Right atrium auricular region (tissue), 2 donors: ENCODE data around the gene DAAM2. TPM values are rescaled to one million over a fixed set of nuclear protein-coding genes. Genes with fewer than 3 reads are reported as not detected.

Source experiments
- DNase-seq: peaks from one replicate; pipeline ENCODE4 v3.0.0-alpha.2; 2019; ENCODE audit warnings: low spot score
- H3K27ac ChIP-seq, 2 donors: fragments of 200-600 bp; sonication (generic); 1 replicate in 1 of 2; 2 replicates in 1 of 2; pipeline ENCODE4 v1.5.1; 2016 to 2019
- H3K27me3 ChIP-seq, 2 donors: fragments of 200-600 bp; sonication (generic); one replicate each; pipeline versions ENCODE4 v1.5.1 to v1.6.0; 2017 to 2019
- H3K36me3 ChIP-seq: fragments of 200-600 bp; sonication (generic); one replicate; pipeline ENCODE4 v1.5.1; 2016
- H3K4me1 ChIP-seq, 2 donors: fragments of 200-600 bp; sonication (generic); one replicate each; pipeline versions ENCODE4 v1.5.1 to v1.6.0; 2017 to 2019
- H3K4me3 ChIP-seq, 2 donors: fragments of 200-600 bp; sonication (generic); 1 replicate in 1 of 2; 2 replicates in 1 of 2; pipeline ENCODE4 v1.5.1; 2017 to 2019; ENCODE audit warnings: mild to moderate bottlenecking in 1 of 2, moderate library complexity in 1 of 2
- H3K9me3 ChIP-seq, 2 donors: fragments of 200-600 bp; sonication (generic); one replicate each; pipeline ENCODE4 v1.5.1; 2019
- CTCF ChIP-seq, 2 donors: fragments of 200-600 bp; sonication (generic); IDR thresholded peaks; one replicate each; pipeline ENCODE4 v1.5.1; 2019; ENCODE audit warnings: antibody characterized with exemption in 2 of 2
- total RNA-seq, 2 donors: library from RNA; depleted of rRNA; stranded (reverse); fragments of >200 nt; gene quantifications; one replicate each; pipeline ENCODE4 v1.1.0, GENCODE V29; 2016

The DAAM2 gene
- total RNA-seq, 2 donors from 2014 or later: 8.3 to 9.7 TPM

GRCh38 chr6:39892490-39893129 is 100.4 kb downstream of the DAAM2 start:
- peak; percentile 69 for DNase-seq

GRCh38 chr6:39893286-39893685 is 101.1 kb downstream of the DAAM2 start:
- peaks cover 0 to 8% of the 10 kb centered on the region in 2 donors for H3K4me1 ChIP-seq
- H3K36me3 ChIP-seq: peaks cover 5% of the 10 kb centered on the region
- H3K27ac ChIP-seq: no peak overlapping the region
- DNase-seq: no peak
- no peaks in the 10 kb centered on the region for H3K9me3 ChIP-seq
- H3K27me3 ChIP-seq: no peaks in the 10 kb centered on the region
- no peak overlapping the region for H3K4me3 ChIP-seq
- no peak for TF ChIP-seq CTCF (IDR thresholded peaks at IDR 0.05)

More at GRCh38 chr6:39892490-39893129, 100.4 kb downstream of the DAAM2 start:
- Histone ChIP-seq H3K9me3 (no peaks in the 10 kb centered on the region), H3K27ac (no peak overlapping the region), H3K36me3 (no peaks in the 10 kb centered on the region), H3K4me3 (no peak overlapping the region), H3K4me1 (peaks cover 0 to 15% of the 10 kb centered on the region in 2 donors), H3K27me3 (no peaks in the 10 kb centered on the region)
- peak in 1 of 2 donors; percentile 82 for TF ChIP-seq CTCF (IDR thresholded peaks at IDR 0.05)

DNA sequence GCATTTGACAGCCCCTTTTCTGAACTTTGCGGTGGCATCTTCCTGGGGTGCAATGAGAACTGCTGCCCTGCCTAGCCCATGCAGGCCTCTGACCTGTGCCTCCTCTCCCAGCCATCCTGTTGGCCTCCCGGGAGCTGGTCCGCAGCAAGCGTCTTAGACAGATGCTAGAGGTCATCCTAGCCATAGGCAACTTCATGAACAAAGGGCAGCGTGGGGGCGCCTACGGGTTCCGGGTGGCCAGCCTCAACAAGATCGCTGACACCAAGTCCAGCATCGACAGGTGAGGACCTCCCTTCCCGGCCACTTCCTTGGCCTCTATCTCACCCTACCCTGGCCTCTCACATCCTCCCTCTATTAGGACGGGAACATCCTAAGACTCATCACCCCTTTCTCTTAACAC is 104.5 kb downstream of the DAAM2 start:
- Histone ChIP-seq H3K27ac (no peak overlapping the region), H3K36me3 (peaks cover 5% of the 10 kb centered on the region)

GRCh38 chr6:39897698-39898097 is 105.5 kb downstream of the DAAM2 start:
- H3K4me3 ChIP-seq: no peak overlapping the region
- no peak for TF ChIP-seq CTCF (IDR thresholded peaks at IDR 0.05)
- no peak overlapping the region for H3K27ac ChIP-seq
- H3K4me1 ChIP-seq: no peaks in the 10 kb centered on the region
- DNase-seq: no peak
- H3K27me3 ChIP-seq: no peaks in the 10 kb centered on the region
- no peaks in the 10 kb centered on the region for H3K9me3 ChIP-seq
- peaks cover 5% of the 10 kb centered on the region for H3K36me3 ChIP-seq

More for the DNA sequence above, 104.5 kb downstream of the DAAM2 start:
- Histone ChIP-seq H3K4me3 (no peak overlapping the region), H3K4me1 (no peaks in the 10 kb centered on the region), H3K27me3 (no peaks in the 10 kb centered on the region), H3K9me3 (no peaks in the 10 kb centered on the region)
- TF ChIP-seq CTCF (IDR thresholded peaks at IDR 0.05): no peak
- DNase-seq: no peak

DNA sequence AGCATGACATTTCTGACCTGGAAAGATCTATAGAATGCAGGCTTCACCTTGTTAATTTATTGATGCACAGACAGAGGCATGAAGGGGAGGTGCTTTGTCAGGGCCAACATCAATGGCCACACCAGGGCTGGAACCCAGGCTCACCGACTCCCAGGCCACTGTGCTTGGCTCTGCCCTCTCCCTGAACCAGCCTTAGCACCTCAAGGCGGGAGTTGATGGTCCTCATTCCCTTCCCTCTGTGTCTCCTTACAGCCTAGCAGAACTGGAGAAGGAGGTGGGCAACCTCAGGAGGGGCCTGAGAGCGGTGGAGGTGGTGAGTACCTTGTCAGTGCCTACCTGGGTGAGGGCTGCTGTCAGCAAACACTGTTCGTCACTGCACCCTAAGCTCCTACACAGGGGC is 106.4 kb downstream of the DAAM2 start:
- H3K9me3 ChIP-seq: no peaks in the 10 kb centered on the region
- H3K4me1 ChIP-seq: no peaks in the 10 kb centered on the region
- H3K27ac ChIP-seq: no peak overlapping the region
- peaks cover 5% of the 10 kb centered on the region for H3K36me3 ChIP-seq
- no peaks in the 10 kb centered on the region for H3K27me3 ChIP-seq
- H3K4me3 ChIP-seq: no peak overlapping the region
- DNase-seq: no peak
- no peak for TF ChIP-seq CTCF (IDR thresholded peaks at IDR 0.05)
